GM12865 (cell line): ENCODE data around the gene SNED1.

Experiments
- DNase-seq: peaks from one replicate; pipeline ENCODE4 v3.0.0; 2010; ENCODE audit warnings: low read depth
- H3K4me3 ChIP-seq: 2 replicates; pipeline ENCODE4 v1.5.1; 2011; ENCODE audit warnings: mild to moderate bottlenecking, low read depth, low read length, control low read depth
- CTCF ChIP-seq: IDR thresholded peaks from 2 replicates; pipeline ENCODE4 v1.5.1; 2011; ENCODE audit warnings: low read length, control low read depth, low read depth, inconsistent platforms; ENCODE audit not compliant: insufficient read depth; ENCODE audit errors: missing control alignments

The SNED1 gene

GRCh38 chr2:241063587-241063986, 65.2 kb downstream of the SNED1 start:
- no peak for DNase-seq
- H3K4me3 ChIP-seq = no peak overlapping the region
- TF ChIP-seq CTCF = no peak

DNA sequence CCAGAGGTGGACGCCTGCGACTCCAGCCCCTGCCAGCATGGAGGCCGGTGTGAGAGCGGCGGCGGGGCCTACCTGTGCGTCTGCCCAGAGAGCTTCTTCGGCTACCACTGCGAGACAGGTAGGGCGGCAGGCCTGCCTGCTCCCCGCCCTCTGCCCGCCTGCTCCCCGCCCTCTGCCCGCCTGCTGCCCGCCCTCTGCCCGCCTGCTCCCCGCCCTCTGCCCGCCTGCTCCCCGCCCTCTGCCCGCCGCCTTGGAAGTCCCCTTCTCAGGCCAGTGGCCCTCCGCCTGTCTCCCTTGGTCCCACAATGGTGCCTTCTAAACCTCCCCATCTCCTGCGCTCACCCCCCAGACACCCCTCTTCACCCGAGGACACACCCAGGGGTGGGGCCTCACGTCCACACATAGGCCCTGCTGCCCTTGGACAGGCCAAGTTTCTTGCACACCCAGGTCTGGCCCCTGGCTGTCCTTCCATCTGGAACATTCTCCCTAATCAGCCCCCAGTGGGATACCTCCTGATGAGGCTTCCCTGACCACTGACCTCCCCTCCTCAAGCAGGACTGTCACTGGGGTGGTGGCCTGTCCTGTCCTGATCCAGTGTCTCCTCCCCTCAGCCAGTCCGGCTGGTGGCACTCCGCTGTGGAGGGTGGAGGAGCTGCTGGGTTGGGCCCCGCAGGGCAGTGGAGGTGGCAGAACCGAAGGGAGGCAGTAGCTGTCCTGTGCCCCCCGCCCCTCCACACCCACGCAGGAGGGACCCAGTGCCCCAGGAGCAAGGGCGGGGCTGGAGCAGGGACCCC, 65.8 kb downstream of the SNED1 start:
- no peak overlapping the region for H3K4me3 ChIP-seq
- peak; percentile 58 for DNase-seq
- no peak for TF ChIP-seq CTCF

GRCh38 chr2:241064802-241065354, 66.5 kb downstream of the SNED1 start:
- DNase-seq = no peak
- H3K4me3 ChIP-seq = no peak overlapping the region
- TF ChIP-seq CTCF = no peak

DNA sequence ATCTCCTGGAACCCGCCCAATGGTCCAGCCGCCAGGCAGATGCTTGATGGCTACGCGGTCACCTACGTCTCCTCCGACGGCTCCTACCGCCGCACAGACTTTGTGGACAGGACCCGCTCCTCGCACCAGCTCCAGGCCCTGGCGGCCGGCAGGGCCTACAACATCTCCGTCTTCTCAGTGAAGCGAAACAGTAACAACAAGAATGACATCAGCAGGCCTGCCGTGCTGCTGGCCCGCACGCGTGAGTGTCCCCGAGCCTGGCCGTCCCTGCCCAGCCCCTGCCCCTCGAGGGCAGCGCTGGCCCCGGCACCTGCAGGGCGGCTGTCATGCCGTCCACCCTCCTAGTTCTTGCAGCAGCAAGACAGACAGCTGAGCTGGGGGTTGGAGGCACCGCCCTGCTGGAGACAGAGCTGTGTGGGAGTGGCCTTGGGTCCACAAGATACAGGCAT, 67.0 kb downstream of the SNED1 start:
- H3K4me3 ChIP-seq = no peak overlapping the region
- no peak for DNase-seq
- no peak for TF ChIP-seq CTCF

- TF ChIP-seq CTCF = no peak
- no peak for DNase-seq
- H3K4me3 ChIP-seq = no peak overlapping the region
Observed at GRCh38 chr2:241066171-241066892, 67.9 kb downstream of the SNED1 start.

DNA sequence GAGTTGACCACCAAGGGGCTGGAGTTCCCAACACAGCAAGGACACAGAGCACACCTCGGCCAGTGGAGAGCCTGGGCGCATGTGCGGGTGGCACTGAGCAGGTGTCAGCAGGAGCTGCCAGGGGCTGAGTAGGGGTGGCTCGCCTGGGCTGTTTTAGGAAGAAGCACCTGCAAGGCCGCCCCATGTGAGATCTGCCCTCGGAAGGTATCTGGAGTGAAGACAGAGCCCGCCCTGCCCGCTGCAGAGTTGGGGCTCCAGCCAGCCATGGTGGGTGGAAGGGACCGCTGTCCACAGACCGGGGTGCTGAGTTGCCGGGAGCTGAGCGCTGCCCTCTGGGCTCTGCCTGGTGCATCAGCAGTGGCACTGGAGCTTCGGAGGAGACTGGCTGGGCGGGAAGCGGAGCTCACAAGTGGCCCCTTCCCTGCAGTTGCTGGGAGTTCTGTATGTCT, 68.5 kb downstream of the SNED1 start:
- no peak overlapping the region for H3K4me3 ChIP-seq
- TF ChIP-seq CTCF = no peak
- no peak for DNase-seq
